Colonic mucosa (tissue), 4 donors: ENCODE results near the gene NAA10. TPM values are rescaled to one million over a fixed set of nuclear protein-coding genes. Genes with fewer than 3 reads are reported as not detected.

Experiments used
- DNase-seq: peaks from one replicate; pipeline ENCODE4 v3.0.0-alpha.2; 2020
- H3K27ac ChIP-seq: fragments of 200-600 bp; one replicate; pipeline ENCODE4 v1.8.0; 2021
- H3K27me3 ChIP-seq: fragments of 200-600 bp; one replicate; pipeline ENCODE4 v1.8.0; 2021
- H3K36me3 ChIP-seq: fragments of 200-600 bp; one replicate; pipeline ENCODE4 v1.8.0; 2021
- H3K4me1 ChIP-seq: fragments of 200-600 bp; one replicate; pipeline ENCODE4 v1.8.0; 2021; ENCODE audit warnings: mild to moderate bottlenecking
- H3K4me3 ChIP-seq: fragments of 200-600 bp; one replicate; pipeline ENCODE4 v1.8.0; 2021
- H3K9ac ChIP-seq, 2 donors: one replicate each; pipeline ENCODE4 v1.7.0; 2013; ENCODE audit warnings: control low read depth in 2 of 2, low read depth in 2 of 2, low read length in 2 of 2
- H3K9me3 ChIP-seq: fragments of 200-600 bp; one replicate; pipeline ENCODE4 v1.8.0; 2021
- intact Hi-C: fragments of 100-400 bp; cut with DNase I; formaldehyde crosslinking; loops from one replicate; pipeline ENCODE4 v1.14.1; 2022
- total RNA-seq, 2 donors: library from RNA; stranded (reverse); fragmentation: NEBNext Ultra II Directional in 1 of 2; extraction: Animal tissue kit (Norgen Biotek cat#: 25700) in 1 of 2; gene quantifications; one replicate each; pipeline ENCODE4 v1.2.1, GENCODE V29; 2021
- TF ChIP-seq, protein P1 (sequence below): fragments of 200-600 bp; IDR thresholded peaks from one replicate; pipeline ENCODE4 v1.8.0; 2022; ENCODE audit warnings: antibody characterized with exemption, mild to moderate bottlenecking
- donor health status: healthy.
- donor health status: DM: no; HTN: no; CAD: no.
- donor health status: DM: no; HTN: no; CAD: no.

The NAA10 gene
- total RNA-seq, 2 donors from 2014 or later: 55.9 to 115 TPM

DNA sequence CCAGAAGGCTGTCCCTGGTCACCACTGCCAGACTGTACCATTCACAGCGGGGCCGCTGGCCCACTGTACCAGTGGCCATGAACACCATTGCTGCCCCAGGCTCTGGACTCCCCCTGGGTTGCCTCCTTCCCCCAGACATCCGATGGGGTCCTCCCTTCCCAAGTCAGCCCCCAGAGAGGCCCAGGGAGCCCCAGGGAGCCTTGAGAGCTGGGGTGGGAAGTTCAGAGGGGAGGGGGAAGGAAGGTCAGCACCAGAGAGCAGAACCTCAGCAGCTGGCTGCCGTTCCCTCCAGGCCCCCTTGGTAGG is 8.3 kb downstream of the NAA10 start:
- TF ChIP-seq, protein P1, sequence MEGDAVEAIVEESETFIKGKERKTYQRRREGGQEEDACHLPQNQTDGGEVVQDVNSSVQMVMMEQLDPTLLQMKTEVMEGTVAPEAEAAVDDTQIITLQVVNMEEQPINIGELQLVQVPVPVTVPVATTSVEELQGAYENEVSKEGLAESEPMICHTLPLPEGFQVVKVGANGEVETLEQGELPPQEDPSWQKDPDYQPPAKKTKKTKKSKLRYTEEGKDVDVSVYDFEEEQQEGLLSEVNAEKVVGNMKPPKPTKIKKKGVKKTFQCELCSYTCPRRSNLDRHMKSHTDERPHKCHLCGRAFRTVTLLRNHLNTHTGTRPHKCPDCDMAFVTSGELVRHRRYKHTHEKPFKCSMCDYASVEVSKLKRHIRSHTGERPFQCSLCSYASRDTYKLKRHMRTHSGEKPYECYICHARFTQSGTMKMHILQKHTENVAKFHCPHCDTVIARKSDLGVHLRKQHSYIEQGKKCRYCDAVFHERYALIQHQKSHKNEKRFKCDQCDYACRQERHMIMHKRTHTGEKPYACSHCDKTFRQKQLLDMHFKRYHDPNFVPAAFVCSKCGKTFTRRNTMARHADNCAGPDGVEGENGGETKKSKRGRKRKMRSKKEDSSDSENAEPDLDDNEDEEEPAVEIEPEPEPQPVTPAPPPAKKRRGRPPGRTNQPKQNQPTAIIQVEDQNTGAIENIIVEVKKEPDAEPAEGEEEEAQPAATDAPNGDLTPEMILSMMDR: no peak
- peak overlapping the region; percentile 75 to 90 for H3K9ac ChIP-seq
- intact Hi-C loops: no loop called here
- no peaks in the 10 kb centered on the region for H3K36me3 ChIP-seq
- no peaks in the 10 kb centered on the region for H3K9me3 ChIP-seq
- H3K4me3 ChIP-seq: peak overlapping the region; percentile 42
- H3K27me3 ChIP-seq: no peaks in the 10 kb centered on the region
- H3K27ac ChIP-seq: peak overlapping the region; percentile 90
- DNase-seq: no peak
- H3K4me1 ChIP-seq: no peaks in the 10 kb centered on the region

DNA sequence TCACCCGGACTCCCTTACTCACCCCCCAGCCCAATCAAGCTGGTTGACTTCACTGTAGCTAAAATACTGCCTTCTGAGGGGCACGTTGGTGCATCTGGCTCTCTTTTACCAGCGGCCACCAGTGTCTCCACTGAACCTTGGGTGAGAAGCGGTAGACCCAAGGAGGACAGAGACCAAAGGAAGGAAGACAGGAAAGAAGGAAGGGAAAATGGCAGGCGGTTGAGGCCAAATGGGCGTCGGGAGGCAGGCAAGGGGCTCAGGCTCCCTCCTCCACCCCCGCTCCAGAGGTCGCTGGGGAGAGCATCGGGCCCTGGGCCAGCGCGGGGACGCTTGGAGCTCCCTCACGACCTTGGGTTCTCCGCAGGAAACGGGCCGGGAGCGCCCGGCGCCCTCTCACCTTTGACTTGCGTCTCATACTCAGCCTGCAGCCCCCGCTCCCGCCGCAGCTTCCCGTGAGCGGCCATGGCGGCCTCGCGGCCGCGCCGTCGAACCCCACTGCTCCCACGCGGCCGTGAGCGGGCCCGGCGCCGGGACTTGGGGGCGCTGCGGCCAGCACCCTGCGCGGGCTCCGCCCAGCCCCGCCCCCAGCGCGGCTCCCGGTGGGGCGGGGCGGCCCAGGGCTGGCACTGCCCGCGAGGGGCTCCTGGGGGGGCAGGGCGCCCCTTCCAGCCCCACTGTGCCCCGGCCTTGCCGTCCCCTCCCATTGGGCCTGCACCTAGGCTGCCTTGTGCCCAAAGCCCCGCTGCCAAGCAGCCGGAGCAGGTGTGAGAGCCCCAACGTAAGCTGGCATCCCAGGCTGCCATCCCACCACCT is 8.9 kb downstream of the NAA10 start, which contains the start of gene ARHGAP4:
TSS of gene ARHGAP4 (minus strand) at position 526 of the 813 bp plus-strand sequence. CDS start at position 464, 62 bp downstream.
- peak within 1 kb of the TSS; percentile 42 for H3K4me3 ChIP-seq
- H3K9ac ChIP-seq: peak within 1 kb of the TSS; percentile 75 to 90
- DNase-seq: no peak
- H3K27ac ChIP-seq: peak within 1 kb of the TSS; percentile 90
- intact Hi-C loops: no loop called here
- no peaks in the 10 kb centered on the region for H3K36me3 ChIP-seq
- no peaks in the 10 kb centered on the region for H3K9me3 ChIP-seq
- TF ChIP-seq, protein P1: no peak
- H3K27me3 ChIP-seq: peaks cover under 1% of the 10 kb centered on the region
- H3K4me1 ChIP-seq: no peaks in the 10 kb centered on the region

DNA sequence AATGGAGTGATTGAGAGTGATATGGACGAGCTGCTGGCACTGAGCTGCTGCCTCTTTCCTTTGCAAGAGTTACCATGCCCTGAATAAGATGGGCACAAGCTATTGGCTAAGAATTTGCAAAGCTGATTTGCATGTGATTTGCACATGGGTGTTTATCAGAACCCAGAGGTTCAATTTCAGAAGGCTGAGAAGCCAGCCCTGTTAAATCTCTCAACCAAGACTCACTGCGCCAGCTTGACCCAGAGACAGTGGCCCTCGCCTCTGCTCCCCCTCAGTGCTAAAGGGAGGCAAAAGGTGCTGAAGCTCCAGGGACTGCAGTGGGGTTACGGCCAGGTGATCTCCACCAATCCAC is 9.5 kb downstream of the NAA10 start:
- TF ChIP-seq, protein P1: no peak
- Histone ChIP-seq H3K4me1 (no peaks in the 10 kb centered on the region), H3K9me3 (no peaks in the 10 kb centered on the region), H3K36me3 (no peaks in the 10 kb centered on the region), H3K27me3 (peaks cover 5% of the 10 kb centered on the region), H3K27ac (peak overlapping the region; percentile 90), H3K9ac (peak overlapping the region; percentile 60 to 75), H3K4me3 (peak overlapping the region; percentile 42)
- no peak for DNase-seq
- intact Hi-C loops: no loop called here

DNA sequence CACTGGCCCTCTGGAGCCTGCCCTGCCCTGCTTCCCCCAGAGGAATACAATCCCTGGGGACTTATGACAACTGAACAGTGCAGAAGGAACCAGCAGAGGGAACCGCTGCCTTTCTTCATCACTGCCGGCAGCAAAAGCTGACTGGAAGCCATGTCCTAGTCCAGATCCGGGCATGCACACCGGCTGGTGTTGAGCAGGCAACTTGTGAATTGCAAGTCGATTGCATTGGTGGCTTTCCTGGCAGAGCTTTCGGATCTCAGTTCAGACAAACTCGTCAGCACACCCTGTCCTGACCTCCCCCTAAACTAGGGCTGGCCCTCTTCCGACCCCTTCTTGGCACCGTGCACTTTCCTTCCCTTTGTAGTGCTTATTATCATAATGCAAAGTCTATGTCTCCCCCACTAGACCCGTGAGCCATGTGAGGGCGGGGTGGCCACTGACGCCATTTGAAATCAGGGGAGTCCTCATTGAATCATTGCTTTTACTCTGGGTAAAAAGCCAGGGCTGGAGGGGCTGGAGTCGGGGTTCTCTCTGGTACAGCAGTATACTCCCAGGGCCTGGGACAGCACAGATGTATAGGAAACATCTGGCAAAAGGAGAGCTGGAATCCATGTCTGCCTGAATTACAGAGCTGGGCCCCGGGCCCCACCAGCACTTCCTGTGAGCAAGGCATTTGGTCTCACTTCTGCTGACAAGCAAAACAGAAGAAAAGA is 10.5 kb downstream of the NAA10 start:
- peak overlapping the region; percentile 4 for H3K4me3 ChIP-seq
- no peaks in the 10 kb centered on the region for H3K9me3 ChIP-seq
- DNase-seq: no peak
- H3K36me3 ChIP-seq: no peaks in the 10 kb centered on the region
- no peaks in the 10 kb centered on the region for H3K4me1 ChIP-seq
- H3K27ac ChIP-seq: no peak overlapping the region
- H3K27me3 ChIP-seq: peaks cover 5% of the 10 kb centered on the region
- H3K9ac ChIP-seq: peak overlapping the region; percentile 21 to 48
- TF ChIP-seq, protein P1: no peak
- intact Hi-C loops: no loop called here

DNA sequence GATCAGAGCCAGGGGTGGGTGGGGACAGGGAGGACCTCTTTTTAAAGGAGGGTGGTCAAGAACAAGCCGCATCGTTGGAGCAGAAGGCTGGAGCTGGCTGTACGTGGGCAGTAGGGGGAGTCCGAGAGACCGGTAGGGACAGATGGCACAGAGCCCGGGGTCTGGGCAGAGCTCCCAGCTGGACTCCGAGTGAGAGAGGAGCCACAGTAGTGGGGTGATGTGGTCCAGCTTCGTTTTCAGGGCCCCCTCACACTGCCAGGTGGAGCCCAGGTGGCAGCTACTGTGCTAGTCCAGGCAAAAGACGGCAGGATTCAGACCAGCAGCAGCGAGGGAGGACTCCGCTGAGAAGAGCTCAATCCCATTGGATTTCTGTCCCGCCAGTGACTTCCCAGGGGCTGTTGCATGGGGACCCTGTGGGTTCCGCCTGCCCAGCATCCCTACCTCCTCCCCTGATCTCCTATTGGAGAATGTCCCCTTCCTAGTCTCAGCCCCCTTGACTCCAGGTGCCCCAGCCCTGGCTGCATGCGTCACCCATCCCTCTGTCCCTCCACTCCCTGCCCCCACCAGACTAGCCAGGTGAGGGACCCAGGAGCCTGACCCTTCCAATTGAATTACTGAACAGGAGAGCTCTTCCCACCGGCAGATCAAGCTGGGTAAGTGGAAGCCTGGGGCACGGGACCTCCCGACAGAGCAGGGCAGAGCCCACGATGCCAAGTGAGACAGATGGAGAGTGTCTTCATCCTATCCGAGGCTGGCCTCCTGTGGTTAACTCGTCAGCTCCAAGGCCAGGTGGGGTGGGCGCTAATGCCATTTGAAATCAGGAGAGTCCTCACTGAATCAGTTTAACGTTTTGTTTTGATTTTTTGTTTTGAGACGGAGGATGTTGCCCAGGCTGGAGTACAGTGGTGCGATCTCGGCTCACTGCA is 11.6 kb downstream of the NAA10 start:
- no peaks in the 10 kb centered on the region for H3K4me1 ChIP-seq
- no peak overlapping the region for H3K27ac ChIP-seq
- intact Hi-C loops: no loop called here
- no peak overlapping the region for H3K4me3 ChIP-seq
- TF ChIP-seq, protein P1: peak; percentile 24
- DNase-seq: peak; percentile 64
- H3K27me3 ChIP-seq: peaks cover 5% of the 10 kb centered on the region
- H3K9ac ChIP-seq: peak overlapping the region in 1 of 2 donors; percentile 8
- no peaks in the 10 kb centered on the region for H3K36me3 ChIP-seq
- H3K9me3 ChIP-seq: no peaks in the 10 kb centered on the region
